Breast epithelium (tissue), 4 donors: Measurements from ENCODE around the gene MASP1. TPM values are rescaled to one million over a fixed set of nuclear protein-coding genes. Genes with fewer than 3 reads are reported as not detected.

ENCODE experiments used
- DNase-seq, 2 donors: peaks; one replicate each; pipeline ENCODE4 v3.0.0-alpha.2; 2019; ENCODE audit warnings: low spot score in 2 of 2
- H3K27ac ChIP-seq, 2 donors: fragments of 200-600 bp; sonication (generic) in 1 of 2; one replicate each; pipeline ENCODE4 v1.5.1; 2016 to 2019; ENCODE audit warnings: mild to moderate bottlenecking in 1 of 2
- H3K27me3 ChIP-seq, 2 donors: fragments of 200-600 bp; sonication (generic) in 1 of 2; one replicate each; pipeline versions ENCODE4 v1.5.1 to v1.6.0; 2017 to 2019; ENCODE audit warnings: control low read depth in 1 of 2, mild to moderate bottlenecking in 1 of 2
- H3K36me3 ChIP-seq: fragments of 200-600 bp; one replicate; pipeline ENCODE4 v1.5.1; 2019
- H3K4me1 ChIP-seq, 2 donors: fragments of 200-600 bp; sonication (generic); one replicate each; pipeline ENCODE4 v1.5.1; 2016 to 2019; ENCODE audit warnings: control low read depth in 1 of 2
- H3K4me3 ChIP-seq, 3 donors: fragments of 200-600 bp; sonication (generic); 1 replicate in 2 of 3; 2 replicates in 1 of 3; pipeline ENCODE4 v1.5.1; 2016 to 2019; ENCODE audit warnings: mild to moderate bottlenecking in 3 of 3, moderate library complexity in 2 of 3
- H3K9me3 ChIP-seq, 2 donors: fragments of 200-600 bp; sonication (generic) in 1 of 2; one replicate each; pipeline ENCODE4 v1.5.1; 2016 to 2019; ENCODE audit warnings: control low read depth in 1 of 2
- POLR2A ChIP-seq: fragments of 450-650 bp; IDR thresholded peaks from one replicate; pipeline ENCODE4 v1.6.1; 2016; ENCODE audit warnings: antibody characterized with exemption, mild to moderate bottlenecking, moderate library complexity
- POLR2AphosphoS5 ChIP-seq, 3 donors: sonication (generic); formaldehyde crosslinking; IDR thresholded peaks; one replicate each; pipeline ENCODE4 v1.6.1; 2017; ENCODE audit warnings: antibody characterized with exemption in 3 of 3
- intact Hi-C: fragments of 100-400 bp; cut with DNase I; formaldehyde crosslinking; loops from one replicate; pipeline ENCODE4 v1.15.1; 2023; ENCODE audit warnings: low total_unique reads
- total RNA-seq, 3 donors: library from RNA; depleted of rRNA; stranded (reverse); fragments of >200 nt; gene quantifications; one replicate each; pipeline ENCODE4 v1.1.0, GENCODE V29; 2016
- TF ChIP-seq, protein P1 (sequence below), 3 donors: fragments of 450-650 bp; IDR thresholded peaks; one replicate each; pipeline ENCODE4 v1.5.1; 2016 to 2017; ENCODE audit warnings: antibody characterized with exemption in 3 of 3, mild to moderate bottlenecking in 3 of 3, moderate library complexity in 3 of 3

MASP1 gene
- total RNA-seq, 3 donors from 2014 or later = 0.33 to 11.5 (median 1.3) TPM

DNA sequence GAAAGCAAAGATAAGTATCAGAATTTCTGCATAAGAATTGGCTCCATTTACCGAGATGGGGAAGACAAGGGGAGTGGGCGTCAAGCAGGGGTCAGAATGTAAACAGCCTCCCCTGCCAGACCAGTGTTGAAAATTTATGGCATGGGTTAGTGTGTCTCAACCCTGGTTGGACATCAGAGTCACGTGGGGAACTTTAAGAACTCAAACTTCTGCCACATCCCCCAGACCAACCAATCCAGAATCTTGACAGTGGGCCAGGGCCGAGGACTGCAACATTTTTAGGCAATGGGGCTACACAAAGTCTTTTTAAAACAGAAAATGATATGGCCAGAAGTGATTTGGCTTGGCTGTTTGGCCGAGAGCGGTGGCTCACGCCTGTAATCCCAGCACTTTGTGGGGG lies 14.3 kb upstream of the MASP1 start:
- intact Hi-C loops = no loop called here
- Histone ChIP-seq H3K36me3 (no peaks in the 10 kb centered on the region), H3K27ac (no peak overlapping the region), H3K27me3 (no peaks in the 10 kb centered on the region), H3K9me3 (no peaks in the 10 kb centered on the region), H3K4me1 (no peaks in the 10 kb centered on the region), H3K4me3 (no peak overlapping the region)
- DNase-seq = no peak
- no peak for TF ChIP-seq POLR2A
- TF ChIP-seq, protein P1, sequence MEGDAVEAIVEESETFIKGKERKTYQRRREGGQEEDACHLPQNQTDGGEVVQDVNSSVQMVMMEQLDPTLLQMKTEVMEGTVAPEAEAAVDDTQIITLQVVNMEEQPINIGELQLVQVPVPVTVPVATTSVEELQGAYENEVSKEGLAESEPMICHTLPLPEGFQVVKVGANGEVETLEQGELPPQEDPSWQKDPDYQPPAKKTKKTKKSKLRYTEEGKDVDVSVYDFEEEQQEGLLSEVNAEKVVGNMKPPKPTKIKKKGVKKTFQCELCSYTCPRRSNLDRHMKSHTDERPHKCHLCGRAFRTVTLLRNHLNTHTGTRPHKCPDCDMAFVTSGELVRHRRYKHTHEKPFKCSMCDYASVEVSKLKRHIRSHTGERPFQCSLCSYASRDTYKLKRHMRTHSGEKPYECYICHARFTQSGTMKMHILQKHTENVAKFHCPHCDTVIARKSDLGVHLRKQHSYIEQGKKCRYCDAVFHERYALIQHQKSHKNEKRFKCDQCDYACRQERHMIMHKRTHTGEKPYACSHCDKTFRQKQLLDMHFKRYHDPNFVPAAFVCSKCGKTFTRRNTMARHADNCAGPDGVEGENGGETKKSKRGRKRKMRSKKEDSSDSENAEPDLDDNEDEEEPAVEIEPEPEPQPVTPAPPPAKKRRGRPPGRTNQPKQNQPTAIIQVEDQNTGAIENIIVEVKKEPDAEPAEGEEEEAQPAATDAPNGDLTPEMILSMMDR (IDR thresholded peaks at IDR 0.05) = no peak

DNA sequence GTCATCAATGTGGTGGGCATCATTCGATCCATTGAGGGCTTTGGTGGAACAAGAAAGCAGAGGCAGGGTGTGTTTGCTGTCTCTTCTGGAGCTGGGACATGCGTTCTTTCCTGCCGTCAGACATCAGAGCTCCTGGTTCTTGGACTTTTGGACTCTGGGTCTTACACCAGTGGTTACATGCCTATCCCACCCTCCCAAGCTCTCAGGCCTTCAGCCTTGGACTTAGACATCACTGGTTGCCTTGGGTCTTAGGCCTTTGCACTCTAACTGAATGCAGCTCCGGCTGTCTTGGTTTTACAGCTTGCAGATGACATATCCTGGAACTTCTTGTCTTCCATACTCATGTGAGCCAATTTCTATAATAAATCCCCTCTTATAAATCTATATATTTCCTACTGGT lies 8.1 kb upstream of the MASP1 start:
- no peaks in the 10 kb centered on the region for H3K9me3 ChIP-seq
- H3K4me3 ChIP-seq = no peak overlapping the region
- intact Hi-C loops = no loop called here
- H3K36me3 ChIP-seq = no peaks in the 10 kb centered on the region
- H3K4me1 ChIP-seq = no peaks in the 10 kb centered on the region
- TF ChIP-seq POLR2A = no peak
- TF ChIP-seq POLR2AphosphoS5 (IDR thresholded peaks at IDR 0.05) = no peak
- TF ChIP-seq, protein P1 (IDR thresholded peaks at IDR 0.05) = no peak
- no peaks in the 10 kb centered on the region for H3K27me3 ChIP-seq
- DNase-seq = no peak
- no peak overlapping the region for H3K27ac ChIP-seq

DNA sequence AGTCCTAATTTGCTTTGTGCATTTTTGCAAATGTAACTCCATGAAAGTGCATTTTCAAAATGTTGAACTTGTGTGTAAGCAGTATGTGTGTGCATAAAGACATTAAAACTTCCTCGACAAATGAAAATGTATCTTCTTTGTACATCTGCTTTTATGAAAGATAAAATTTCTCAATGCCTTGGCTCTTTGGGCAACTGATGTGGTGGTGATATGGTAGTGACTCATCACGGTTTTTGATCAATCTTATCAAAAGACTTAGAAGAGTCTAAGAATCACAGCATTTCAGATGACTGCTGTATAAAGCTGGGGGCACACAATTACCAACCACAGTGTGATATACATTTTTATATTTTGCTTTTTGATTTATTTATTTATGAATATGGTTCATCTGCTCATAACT lies 5.4 kb upstream of the MASP1 start:
- Histone ChIP-seq H3K36me3 (no peaks in the 10 kb centered on the region), H3K4me3 (no peak overlapping the region), H3K9me3 (no peaks in the 10 kb centered on the region), H3K27me3 (no peaks in the 10 kb centered on the region), H3K4me1 (no peaks in the 10 kb centered on the region), H3K27ac (no peak overlapping the region)
- intact Hi-C loops = no loop called here
- no peak for TF ChIP-seq POLR2AphosphoS5 (IDR thresholded peaks at IDR 0.05)
- no peak for TF ChIP-seq POLR2A
- TF ChIP-seq, protein P1 (IDR thresholded peaks at IDR 0.05) = no peak
- DNase-seq = no peak

DNA sequence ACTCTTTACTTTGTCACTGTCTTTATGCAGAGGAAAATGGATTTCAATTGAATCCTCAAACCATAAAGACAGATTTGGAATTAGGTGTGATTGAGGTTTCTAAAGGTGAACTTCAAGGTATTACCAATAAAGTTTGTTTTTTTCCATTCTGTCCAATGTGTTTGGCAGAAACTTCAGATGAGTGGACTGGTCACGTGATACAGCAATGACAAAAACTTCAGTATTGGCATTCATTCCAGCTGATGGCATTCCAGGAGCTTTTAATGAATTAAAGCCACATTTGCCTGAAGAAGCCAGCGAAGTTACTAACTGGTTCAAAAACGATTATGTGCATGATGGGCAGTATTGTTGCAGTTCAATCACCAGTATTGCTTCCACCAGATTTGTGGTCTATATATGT lies 4.5 kb upstream of the MASP1 start:
- DNase-seq = no peak
- Histone ChIP-seq H3K36me3 (no peaks in the 10 kb centered on the region), H3K27me3 (no peaks in the 10 kb centered on the region), H3K4me1 (no peaks in the 10 kb centered on the region), H3K4me3 (no peak overlapping the region), H3K9me3 (no peaks in the 10 kb centered on the region), H3K27ac (no peak overlapping the region)
- intact Hi-C loops = no loop called here
- TF ChIP-seq POLR2AphosphoS5 (IDR thresholded peaks at IDR 0.05) = no peak
- TF ChIP-seq, protein P1 (IDR thresholded peaks at IDR 0.05) = no peak
- no peak for TF ChIP-seq POLR2A

DNA sequence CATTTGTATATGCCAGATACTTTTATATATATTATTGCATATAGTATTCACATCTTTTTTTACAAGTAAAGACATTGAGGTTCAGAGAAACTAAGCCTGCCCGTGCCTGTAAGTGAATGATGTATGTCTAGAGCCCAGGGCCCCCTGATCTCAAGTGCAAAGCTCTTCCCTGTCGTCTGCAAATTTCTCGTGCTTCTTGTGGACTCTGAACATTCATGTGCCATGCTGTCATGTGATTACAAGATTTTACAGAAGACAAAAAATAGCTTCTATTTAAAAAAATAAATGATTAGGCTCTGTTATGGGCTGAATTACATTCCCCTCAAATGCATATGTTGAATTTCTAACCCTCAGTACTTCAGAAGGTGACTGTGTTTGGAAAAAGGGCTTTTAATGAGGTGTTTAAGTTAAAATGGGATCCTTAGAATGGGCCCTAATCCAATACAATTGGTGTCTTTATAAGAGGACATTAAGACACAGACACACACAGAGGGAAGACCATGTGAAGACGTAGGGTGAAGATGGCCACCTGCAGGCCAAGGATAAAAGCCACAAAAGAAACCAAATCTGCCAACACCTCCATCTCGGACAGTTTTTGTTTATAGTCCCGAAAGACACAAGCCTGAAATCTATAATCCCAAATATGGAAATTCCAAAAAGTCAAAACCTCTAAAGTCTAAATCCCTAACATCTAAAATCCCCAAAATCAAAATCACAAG lies 3.9 kb upstream of the MASP1 start:
- no peak overlapping the region for H3K4me3 ChIP-seq
- H3K9me3 ChIP-seq = no peaks in the 10 kb centered on the region
- no peaks in the 10 kb centered on the region for H3K27me3 ChIP-seq
- no peak for DNase-seq
- H3K36me3 ChIP-seq = no peaks in the 10 kb centered on the region
- intact Hi-C loops = no loop called here
- TF ChIP-seq POLR2A (no peak), POLR2AphosphoS5 (IDR thresholded peaks at IDR 0.05) (no peak)
- TF ChIP-seq, protein P1 (IDR thresholded peaks at IDR 0.05) = no peak
- no peaks in the 10 kb centered on the region for H3K4me1 ChIP-seq
- no peak overlapping the region for H3K27ac ChIP-seq
